Spinal cord (tissue), 10 donors: ENCODE measurements around the gene CHMP6. TPM values are rescaled to one million over a fixed set of nuclear protein-coding genes. Genes with fewer than 3 reads are reported as not detected.

Experiments used
- DNase-seq, 6 donors: peaks; one replicate each; pipeline versions ENCODE4 v3.0.0 to v3.0.0-alpha.2; 2013 to 2015; ENCODE audit warnings: low spot score in 6 of 6, low read depth in 4 of 6
- H3K27ac ChIP-seq: one replicate; pipeline ENCODE4 v1.5.1; 2013; ENCODE audit warnings: low read depth, low read length, control low read depth
- H3K27me3 ChIP-seq: one replicate; pipeline ENCODE4 v1.6.1; 2013; ENCODE audit warnings: low read length; ENCODE audit not compliant: control insufficient read depth, insufficient read depth
- H3K36me3 ChIP-seq: one replicate; pipeline ENCODE4 v1.6.1; 2013; ENCODE audit warnings: low read length; ENCODE audit not compliant: control insufficient read depth, insufficient read depth
- H3K4me1 ChIP-seq: one replicate; pipeline ENCODE4 v1.6.1; 2013; ENCODE audit warnings: low read length; ENCODE audit not compliant: control insufficient read depth, insufficient read depth
- H3K4me3 ChIP-seq: one replicate; pipeline ENCODE4 v1.5.1; 2013; ENCODE audit warnings: low read depth, low read length, control low read depth
- H3K9me3 ChIP-seq: one replicate; pipeline ENCODE4 v1.6.1; 2013; ENCODE audit warnings: low read length; ENCODE audit not compliant: control insufficient read depth, insufficient read depth
- WGBS: methylation state at CpG from one replicate; pipeline ENCODE4 v1.1.5; 2013; ENCODE audit warnings: missing lambda C conversion rate; ENCODE audit not compliant: insufficient coverage; 5-methylcytosine and 5-hydroxymethylcytosine counted together
- polyA plus RNA-seq, 2 donors: library from polyadenylated mRNA; unstranded; fragments of 120-200 nt; gene quantifications; one replicate each; pipeline ENCODE4 v1.2.1, GENCODE V29; 2013; ENCODE audit not compliant: insufficient read length in 2 of 2
- total RNA-seq, 2 donors: library from RNA; depleted of rRNA in 1 of 2; stranded (reverse); fragments of 120-200 nt in 1 of 2; fragments of >200 nt in 1 of 2; gene quantifications; one replicate each; pipeline versions ENCODE4 v1.2.3 to v1.2.4, GENCODE V29; 2013 to 2014
- donor health status: healthy.

CHMP6 gene
- total and polyA plus RNA-seq, 4 donors = 10.2 to 43.1 (median 24.1) TPM

- H3K4me1 ChIP-seq = peaks cover 65% of the 10 kb centered on the region
- H3K27ac ChIP-seq = peak overlapping the region; percentile 57
- H3K4me3 ChIP-seq = no peak overlapping the region
- H3K36me3 ChIP-seq = no peaks in the 10 kb centered on the region
- no peaks in the 10 kb centered on the region for H3K9me3 ChIP-seq
- peak in 1 of 6 donors; percentile 81 for DNase-seq
- 30% methylated on average over 24 of the region's 24 CpGs for WGBS
- no peaks in the 10 kb centered on the region for H3K27me3 ChIP-seq
Measured at GRCh38 chr17:81020767-81021497, 29.3 kb downstream of the CHMP6 start.

- Histone ChIP-seq H3K9me3 (no peaks in the 10 kb centered on the region), H3K4me1 (peaks cover 73% of the 10 kb centered on the region), H3K4me3 (no peak overlapping the region), H3K27ac (peak overlapping the region; percentile 47), H3K36me3 (no peaks in the 10 kb centered on the region), H3K27me3 (no peaks in the 10 kb centered on the region)
- WGBS = 78% methylated on average over 12 of the region's 19 CpGs
- DNase-seq = no peak
Measured at GRCh38 chr17:81021531-81022343, 30.1 kb downstream of the CHMP6 start.

- H3K36me3 ChIP-seq = no peaks in the 10 kb centered on the region
- 84% methylated on average over 3 of the region's 6 CpGs for WGBS
- no peak overlapping the region for H3K4me3 ChIP-seq
- DNase-seq = no peak
- H3K27me3 ChIP-seq = no peaks in the 10 kb centered on the region
- no peaks in the 10 kb centered on the region for H3K9me3 ChIP-seq
- H3K4me1 ChIP-seq = peaks cover 79% of the 10 kb centered on the region
- H3K27ac ChIP-seq = no peak overlapping the region
Measured at GRCh38 chr17:81022344-81022676, 30.7 kb downstream of the CHMP6 start.

- Histone ChIP-seq H3K27me3 (no peaks in the 10 kb centered on the region), H3K9me3 (no peaks in the 10 kb centered on the region), H3K4me3 (peak overlapping the region; percentile 9), H3K36me3 (peaks cover 4% of the 10 kb centered on the region), H3K27ac (peak overlapping the region; percentile 95), H3K4me1 (peaks cover 74% of the 10 kb centered on the region)
- DNase-seq = peak in 1 of 6 donors; percentile 84
- 42% methylated on average over 13 of the region's 16 CpGs for WGBS
Measured at GRCh38 chr17:81025065-81025740, 33.6 kb downstream of the CHMP6 start.

GRCh38 chr17:81025741-81026129, 34.1 kb downstream of the CHMP6 start:
- Histone ChIP-seq H3K9me3 (no peaks in the 10 kb centered on the region), H3K36me3 (peaks cover 8% of the 10 kb centered on the region), H3K27ac (peak overlapping the region; percentile 95), H3K4me1 (peaks cover 68% of the 10 kb centered on the region), H3K27me3 (no peaks in the 10 kb centered on the region), H3K4me3 (no peak overlapping the region)
- WGBS = 39% methylated on average over 22 of the region's 22 CpGs
- DNase-seq = peak in 2 of 6 donors; percentile 68 to 90

- no peaks in the 10 kb centered on the region for H3K9me3 ChIP-seq
- H3K4me3 ChIP-seq = no peak overlapping the region
- H3K4me1 ChIP-seq = peaks cover 61% of the 10 kb centered on the region
- peak overlapping the region; percentile 95 for H3K27ac ChIP-seq
- peak in 1 of 6 donors; percentile 2 for DNase-seq
- H3K36me3 ChIP-seq = peaks cover 16% of the 10 kb centered on the region
- no peaks in the 10 kb centered on the region for H3K27me3 ChIP-seq
- WGBS = 75% methylated on average over 27 of the region's 31 CpGs
Measured at GRCh38 chr17:81026266-81027036, 34.8 kb downstream of the CHMP6 start.

GRCh38 chr17:81027038-81027437, 35.4 kb downstream of the CHMP6 start:
- Histone ChIP-seq H3K9me3 (no peaks in the 10 kb centered on the region), H3K4me1 (peaks cover 55% of the 10 kb centered on the region), H3K27ac (peak overlapping the region; percentile 95), H3K36me3 (peaks cover 22% of the 10 kb centered on the region), H3K4me3 (no peak overlapping the region), H3K27me3 (no peaks in the 10 kb centered on the region)
- 66% methylated on average over 15 of the region's 15 CpGs for WGBS
- DNase-seq = peak in 1 of 6 donors; percentile 82

- peaks cover 63% of the 10 kb centered on the region for H3K4me1 ChIP-seq
- no peak overlapping the region for H3K27ac ChIP-seq
- no peaks in the 10 kb centered on the region for H3K9me3 ChIP-seq
- DNase-seq = peak in 1 of 6 donors; percentile 27
- H3K36me3 ChIP-seq = peaks cover 30% of the 10 kb centered on the region
- no peak overlapping the region for H3K4me3 ChIP-seq
- no peaks in the 10 kb centered on the region for H3K27me3 ChIP-seq
- 68% methylated on average over 23 of the region's 37 CpGs for WGBS
Measured at GRCh38 chr17:81027591-81028505, 36.2 kb downstream of the CHMP6 start.
